Prostate gland (tissue), 2 donors: ENCODE data around the gene TFAM. TPM values are rescaled to one million over a fixed set of nuclear protein-coding genes. Genes with fewer than 3 reads are reported as not detected.
"Not testable (repeated sequence)": the region's sequence is repeated elsewhere in the genome, so short reads cannot be mapped to it uniquely, and the experiment has no call there.

ENCODE experiments used
- DNase-seq: peaks from one replicate; pipeline ENCODE4 v3.0.0-alpha.2; 2019; ENCODE audit warnings: low spot score
- H3K27ac ChIP-seq, 2 donors: fragments of 200-600 bp; sonication (generic); 2 replicates each; pipeline ENCODE4 v1.5.1; 2017 to 2019
- H3K27me3 ChIP-seq: fragments of 200-600 bp; sonication (generic); replicated peaks from 2 replicates; pipeline ENCODE4 v1.5.1; 2019; ENCODE audit not compliant: insufficient read depth
- H3K36me3 ChIP-seq, 2 donors: fragments of 200-600 bp; sonication (generic); 1 replicate in 1 of 2; 2 replicates in 1 of 2; pipeline versions ENCODE4 v1.5.1 to v1.8.1; 2017 to 2019
- H3K4me1 ChIP-seq: fragments of 200-600 bp; sonication (generic); replicated peaks from 2 replicates; pipeline ENCODE4 v1.5.1; 2019
- H3K4me3 ChIP-seq, 2 donors: fragments of 200-600 bp; sonication (generic); 2 replicates each; pipeline ENCODE4 v1.5.1; 2017 to 2019
- H3K9me3 ChIP-seq: fragments of 200-600 bp; sonication (generic); 2 replicates; pipeline ENCODE4 v1.5.1; 2017
- CTCF ChIP-seq, 4 experiments: fragments of 200-600 bp in 2 of 4; fragments of 450-650 bp in 2 of 4; sonication (generic) in 2 of 4; IDR thresholded peaks; 1 replicate in 3 of 4; 2 replicates in 1 of 4; pipeline ENCODE4 v1.5.1; 2016 to 2019; ENCODE audit warnings: antibody characterized with exemption in 4 of 4, mild to moderate bottlenecking in 2 of 4, moderate library complexity in 2 of 4
- POLR2A ChIP-seq: fragments of 450-650 bp; IDR thresholded peaks from one replicate; pipeline ENCODE4 v1.6.1; 2016; ENCODE audit warnings: antibody characterized with exemption, mild to moderate bottlenecking
- POLR2AphosphoS5 ChIP-seq: sonication (generic); formaldehyde crosslinking; IDR thresholded peaks from one replicate; pipeline ENCODE4 v1.6.1; 2017; ENCODE audit warnings: antibody characterized with exemption
- WGBS: methylation state at CpG from one replicate; pipeline ENCODE4 v1.1.5; 2018; 5-methylcytosine and 5-hydroxymethylcytosine counted together
- intact Hi-C: fragments of 100-400 bp; cut with DNase I; formaldehyde crosslinking; loops from one replicate; pipeline ENCODE4 v1.14.2; 2022
- total RNA-seq, 2 donors: library from RNA; depleted of rRNA; stranded (reverse); fragments of >200 nt; gene quantifications; one replicate each; pipeline ENCODE4 v1.1.0, GENCODE V29; 2016

TFAM gene
- total RNA-seq, 2 donors from 2014 or later: 21.0 to 24.4 TPM

- H3K36me3 ChIP-seq: no peaks in the 10 kb centered on the region
- WGBS: 62% methylated on average over 2 of the region's 2 CpGs
- TF ChIP-seq POLR2AphosphoS5: no peak
- no peak for TF ChIP-seq POLR2A
- no peak for TF ChIP-seq CTCF (IDR thresholded peaks at IDR 0.05)
- intact Hi-C loops: loop anchor here (10.0 kb wide), 1 partner anchor 552 kb away; no protein-coding TSS in a partner anchor
- no peak overlapping the region for H3K27ac ChIP-seq
- no peak overlapping the region for H3K4me3 ChIP-seq
- H3K9me3 ChIP-seq: no peaks in the 10 kb centered on the region
- H3K27me3 ChIP-seq: no peaks in the 10 kb centered on the region
- DNase-seq: no peak
- H3K4me1 ChIP-seq: no peaks in the 10 kb centered on the region
These were observed 27.3 kb downstream of the TFAM start for GRCh38 chr10:58412502-58412961.

GRCh38 chr10:58414270-58415041 is 29.2 kb downstream of the TFAM start:
- H3K27ac ChIP-seq: no peak overlapping the region
- H3K4me1 ChIP-seq: no peaks in the 10 kb centered on the region
- intact Hi-C loops: loop anchor here (10.0 kb wide), 1 partner anchor 550 kb away; no protein-coding TSS in a partner anchor
- H3K27me3 ChIP-seq: no peaks in the 10 kb centered on the region
- WGBS: 34% methylated on average over 5 of the region's 5 CpGs
- TF ChIP-seq POLR2A: no peak
- TF ChIP-seq CTCF (IDR thresholded peaks at IDR 0.05): peak in 3 of 4 experiments; percentile 14 to 33 (median 28)
- no peak for DNase-seq
- no peak overlapping the region for H3K4me3 ChIP-seq
- H3K9me3 ChIP-seq: no peaks in the 10 kb centered on the region
- no peaks in the 10 kb centered on the region for H3K36me3 ChIP-seq

- Histone ChIP-seq H3K36me3 (no peaks in the 10 kb centered on the region), H3K27me3 (no peaks in the 10 kb centered on the region), H3K4me1 (no peaks in the 10 kb centered on the region), H3K9me3 (no peaks in the 10 kb centered on the region), H3K27ac (no peak overlapping the region), H3K4me3 (no peak overlapping the region)
- intact Hi-C loops: loop anchor here (10.0 kb wide), 1 partner anchor 549 kb away; no protein-coding TSS in a partner anchor
- DNase-seq: no peak
- no peak for TF ChIP-seq POLR2AphosphoS5
- no peak for TF ChIP-seq CTCF (IDR thresholded peaks at IDR 0.05)
- TF ChIP-seq POLR2A: no peak
These were observed 30.5 kb downstream of the TFAM start for GRCh38 chr10:58415757-58416156.

- H3K4me3 ChIP-seq, DNase-seq, H3K9me3 ChIP-seq, H3K27me3 ChIP-seq, H3K27ac ChIP-seq, H3K36me3 ChIP-seq, H3K4me1 ChIP-seq: not testable (repeated sequence)
- intact Hi-C loops: loop anchor here (10.0 kb wide), 1 partner anchor 547 kb away; no protein-coding TSS in a partner anchor
- WGBS: 92% methylated on average over 2 of the region's 2 CpGs
These were observed 32.7 kb downstream of the TFAM start for GRCh38 chr10:58417902-58418301.

- no peak for TF ChIP-seq POLR2A
- no peak for TF ChIP-seq CTCF (IDR thresholded peaks at IDR 0.05)
- no peak for TF ChIP-seq POLR2AphosphoS5
- H3K9me3 ChIP-seq: no peaks in the 10 kb centered on the region
- H3K27me3 ChIP-seq: no peaks in the 10 kb centered on the region
- intact Hi-C loops: no loop called here
- no peak overlapping the region for H3K27ac ChIP-seq
- no peak for DNase-seq
- H3K36me3 ChIP-seq: no peaks in the 10 kb centered on the region
- 95% methylated on average over 1 of the region's 1 CpG for WGBS
- H3K4me1 ChIP-seq: no peaks in the 10 kb centered on the region
- no peak overlapping the region for H3K4me3 ChIP-seq
These were observed 39.0 kb downstream of the TFAM start for GRCh38 chr10:58424176-58424575.

- H3K4me3 ChIP-seq, H3K4me1 ChIP-seq, H3K27ac ChIP-seq, H3K36me3 ChIP-seq, H3K9me3 ChIP-seq, H3K27me3 ChIP-seq, intact Hi-C loops, DNase-seq: not testable (repeated sequence)
- WGBS: 100% methylated on average over 1 of the region's 1 CpG
These were observed 43.2 kb downstream of the TFAM start for GRCh38 chr10:58428436-58428835.
